DOHH2 (cell line): ENCODE results near the gene PRMT1.

Experiments
- H3F3A ChIP-seq: fragments of 200-600 bp; sonication (generic), shearing (Covaris generic); 2 replicates; pipeline ENCODE4 v1.6.0; 2016; ENCODE audit warnings: antibody characterized with exemption, mild to moderate bottlenecking; ENCODE audit not compliant: control insufficient read depth, insufficient read depth
- H3K27ac ChIP-seq: fragments of 200-600 bp; sonication (generic); 2 replicates; pipeline ENCODE4 v1.5.1; 2014; ENCODE audit warnings: low read depth, mild to moderate bottlenecking, low read length, moderate library complexity
- H3K27me3 ChIP-seq: fragments of 200-600 bp; sonication (generic); 2 replicates; pipeline ENCODE4 v1.6.1; 2014; ENCODE audit warnings: mild to moderate bottlenecking, low read length, mixed read lengths; ENCODE audit not compliant: control insufficient read depth
- H3K36me3 ChIP-seq: fragments of 200-600 bp; sonication (generic); 2 replicates; pipeline ENCODE4 v1.6.1; 2014; ENCODE audit warnings: mild to moderate bottlenecking, low read length, moderate library complexity, mixed read lengths; ENCODE audit not compliant: control insufficient read depth
- H3K4me1 ChIP-seq: fragments of 200-600 bp; sonication (generic); 2 replicates; pipeline ENCODE4 v1.6.1; 2014; ENCODE audit warnings: mild to moderate bottlenecking, low read length, mixed read lengths; ENCODE audit not compliant: control insufficient read depth
- H3K4me2 ChIP-seq: fragments of 200-600 bp; sonication (generic); 2 replicates; pipeline ENCODE4 v1.6.0; 2014; ENCODE audit warnings: mild to moderate bottlenecking, low read length, moderate library complexity
- H3K4me3 ChIP-seq: fragments of 200-600 bp; sonication (generic); 2 replicates; pipeline ENCODE4 v1.5.1; 2014; ENCODE audit warnings: mild to moderate bottlenecking, low read length, mixed read lengths
- H3K79me2 ChIP-seq: fragments of 200-600 bp; sonication (generic); 2 replicates; pipeline ENCODE4 v1.6.1; 2014; ENCODE audit warnings: mild to moderate bottlenecking, low read length, mixed read lengths; ENCODE audit not compliant: control insufficient read depth
- H3K9me2 ChIP-seq: fragments of 200-600 bp; sonication (generic); replicated peaks from 2 replicates; pipeline ENCODE4 v1.6.1; 2014; ENCODE audit warnings: mild to moderate bottlenecking, low read length, mixed read lengths; ENCODE audit not compliant: control insufficient read depth
- H3K9me3 ChIP-seq: fragments of 200-600 bp; sonication (generic); 2 replicates; pipeline ENCODE4 v1.6.1; 2014; ENCODE audit warnings: antibody characterized with exemption, low read length, mixed read lengths; ENCODE audit not compliant: control insufficient read depth, insufficient read depth
- H4K20me1 ChIP-seq: fragments of 200-600 bp; sonication (generic); 2 replicates; pipeline ENCODE4 v1.6.0; 2014; ENCODE audit warnings: low read depth, mild to moderate bottlenecking, antibody characterized with exemption, low read length, moderate library complexity; ENCODE audit not compliant: control insufficient read depth, insufficient read depth
- EZH2phosphoT487 ChIP-seq: fragments of 200-600 bp; sonication (generic); IDR thresholded peaks from 2 replicates; pipeline ENCODE4 v1.6.1; 2017; ENCODE audit warnings: borderline replicate concordance, mild to moderate bottlenecking, antibody characterized with exemption, low read length, moderate library complexity, mixed read lengths
- TF ChIP-seq, protein P1 (sequence below): fragments of 200-600 bp; sonication (generic); IDR thresholded peaks from one replicate; pipeline ENCODE4 v1.5.1; 2014; ENCODE audit warnings: antibody characterized with exemption, mild to moderate bottlenecking, low read depth, low read length; ENCODE audit not compliant: poor library complexity, severe bottlenecking

Gene PRMT1

DNA sequence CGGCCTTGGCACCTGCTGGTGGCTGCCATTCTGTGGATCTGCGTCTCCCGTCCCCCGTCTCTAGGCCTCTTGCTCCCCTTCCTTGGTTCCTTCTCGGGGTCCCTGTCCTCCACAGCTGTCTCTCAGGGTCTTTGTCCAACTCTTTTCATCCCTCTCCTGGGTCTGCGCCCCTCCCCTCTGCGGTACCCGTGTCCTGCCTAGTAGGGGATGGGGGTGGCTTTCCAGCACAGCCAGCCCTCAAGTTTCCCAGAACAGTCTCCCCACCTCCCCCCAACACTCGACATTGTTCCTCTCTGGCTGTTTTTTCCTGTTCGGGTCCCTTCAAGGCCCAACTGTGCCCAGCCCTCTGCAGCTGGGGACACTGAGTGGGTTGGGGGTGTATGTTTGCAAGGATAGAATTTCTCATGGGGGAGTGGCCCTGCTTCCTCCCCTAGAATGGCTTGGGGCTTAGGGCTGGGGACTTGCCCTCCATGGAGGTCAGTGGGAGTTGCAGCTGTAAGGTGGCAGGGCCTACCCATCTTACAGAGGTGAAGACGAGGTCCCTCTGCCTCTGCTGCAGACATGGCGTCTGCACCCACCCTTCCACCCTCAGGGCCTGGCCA lies 11.6 kb downstream of the PRMT1 start:
- Histone ChIP-seq H3K4me1 (peaks cover 9% of the 10 kb centered on the region), H3F3A (peaks cover 2% of the 10 kb centered on the region; the same call in 1 of the 2 replicates), H3K9me3 (no peaks in the 10 kb centered on the region), H3K4me2 (no peak overlapping the region), H3K4me3 (no peak overlapping the region), H3K9me2 (no peaks in the 10 kb centered on the region), H3K79me2 (peaks cover 7% of the 10 kb centered on the region; the same call in 1 of the 2 replicates), H3K36me3 (peaks cover 68% of the 10 kb centered on the region), H4K20me1 (peaks cover 6% of the 10 kb centered on the region; the same call in 1 of the 2 replicates), H3K27ac (no peak overlapping the region), H3K27me3 (no peaks in the 10 kb centered on the region)
- no peak for TF ChIP-seq EZH2phosphoT487
- TF ChIP-seq, protein P1, sequence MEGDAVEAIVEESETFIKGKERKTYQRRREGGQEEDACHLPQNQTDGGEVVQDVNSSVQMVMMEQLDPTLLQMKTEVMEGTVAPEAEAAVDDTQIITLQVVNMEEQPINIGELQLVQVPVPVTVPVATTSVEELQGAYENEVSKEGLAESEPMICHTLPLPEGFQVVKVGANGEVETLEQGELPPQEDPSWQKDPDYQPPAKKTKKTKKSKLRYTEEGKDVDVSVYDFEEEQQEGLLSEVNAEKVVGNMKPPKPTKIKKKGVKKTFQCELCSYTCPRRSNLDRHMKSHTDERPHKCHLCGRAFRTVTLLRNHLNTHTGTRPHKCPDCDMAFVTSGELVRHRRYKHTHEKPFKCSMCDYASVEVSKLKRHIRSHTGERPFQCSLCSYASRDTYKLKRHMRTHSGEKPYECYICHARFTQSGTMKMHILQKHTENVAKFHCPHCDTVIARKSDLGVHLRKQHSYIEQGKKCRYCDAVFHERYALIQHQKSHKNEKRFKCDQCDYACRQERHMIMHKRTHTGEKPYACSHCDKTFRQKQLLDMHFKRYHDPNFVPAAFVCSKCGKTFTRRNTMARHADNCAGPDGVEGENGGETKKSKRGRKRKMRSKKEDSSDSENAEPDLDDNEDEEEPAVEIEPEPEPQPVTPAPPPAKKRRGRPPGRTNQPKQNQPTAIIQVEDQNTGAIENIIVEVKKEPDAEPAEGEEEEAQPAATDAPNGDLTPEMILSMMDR: no peak

DNA sequence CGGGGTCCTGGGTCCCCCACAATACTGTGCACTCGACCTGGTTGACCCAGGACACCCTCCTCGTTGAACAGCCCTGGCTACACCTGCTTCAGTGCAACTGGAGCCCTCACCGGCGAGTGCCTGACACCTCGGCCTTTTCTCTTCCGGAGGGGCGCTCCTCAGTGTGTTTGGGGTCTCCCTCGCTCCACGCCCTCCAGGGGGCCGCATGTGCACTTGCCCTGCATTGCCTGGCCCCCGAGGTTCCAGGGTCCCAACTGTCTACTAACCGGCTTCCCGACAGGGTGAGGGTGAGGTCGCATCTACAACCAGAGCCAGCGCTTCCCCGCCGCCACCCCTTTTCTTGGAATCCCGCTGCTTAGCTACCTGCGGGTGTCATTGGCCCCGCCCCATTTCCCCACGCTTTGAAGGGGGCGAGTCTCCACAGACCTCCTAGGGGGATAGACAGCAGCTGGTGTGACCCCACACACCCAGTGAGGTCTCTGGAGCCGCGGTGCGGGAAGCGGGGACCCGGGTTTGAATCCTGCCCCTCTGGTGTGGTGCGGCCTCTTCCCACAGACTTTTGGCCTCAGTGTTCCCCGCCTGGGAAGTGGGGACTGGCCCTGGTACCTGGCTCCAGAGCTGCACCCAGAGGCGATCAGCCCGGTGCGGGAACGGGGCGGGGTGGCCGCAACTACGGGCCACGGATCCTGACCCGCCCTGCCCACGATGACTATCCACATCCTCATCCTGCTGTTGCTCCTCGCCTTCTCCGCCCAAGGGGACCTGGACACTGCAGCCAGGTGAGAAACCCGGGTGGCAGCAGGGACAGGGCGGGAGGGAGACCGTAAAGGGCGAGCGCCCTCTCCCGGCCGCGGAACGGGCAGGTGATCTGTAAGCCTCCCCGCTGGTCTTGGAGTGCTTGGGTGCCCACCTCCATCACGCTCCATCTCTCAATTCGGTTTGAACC lies 12.3 kb downstream of the PRMT1 start, which contains the start of gene ADM5:
Gene ADM5, plus strand, starts transcription at position 462 of the 946 bp plus-strand sequence. Its CDS starts 244 bp downstream, at position 706.
- Histone ChIP-seq H3K4me3 (no peak within 1 kb of the TSS), H3K27me3 (no peaks in the 10 kb centered on the region), H3K9me2 (no peaks in the 10 kb centered on the region), H3K36me3 (peaks cover 61% of the 10 kb centered on the region), H3K79me2 (peaks cover 4% of the 10 kb centered on the region; the same call in 1 of the 2 replicates), H3K4me2 (no peak within 1 kb of the TSS), H3K4me1 (peaks cover 9% of the 10 kb centered on the region), H3F3A (no peaks in the 10 kb centered on the region; the same call in 1 of the 2 replicates), H4K20me1 (peaks cover 6% of the 10 kb centered on the region; the same call in 1 of the 2 replicates), H3K9me3 (no peaks in the 10 kb centered on the region), H3K27ac (no peak within 1 kb of the TSS)
- TF ChIP-seq EZH2phosphoT487: no peak
- TF ChIP-seq, protein P1: peak; percentile 55

DNA sequence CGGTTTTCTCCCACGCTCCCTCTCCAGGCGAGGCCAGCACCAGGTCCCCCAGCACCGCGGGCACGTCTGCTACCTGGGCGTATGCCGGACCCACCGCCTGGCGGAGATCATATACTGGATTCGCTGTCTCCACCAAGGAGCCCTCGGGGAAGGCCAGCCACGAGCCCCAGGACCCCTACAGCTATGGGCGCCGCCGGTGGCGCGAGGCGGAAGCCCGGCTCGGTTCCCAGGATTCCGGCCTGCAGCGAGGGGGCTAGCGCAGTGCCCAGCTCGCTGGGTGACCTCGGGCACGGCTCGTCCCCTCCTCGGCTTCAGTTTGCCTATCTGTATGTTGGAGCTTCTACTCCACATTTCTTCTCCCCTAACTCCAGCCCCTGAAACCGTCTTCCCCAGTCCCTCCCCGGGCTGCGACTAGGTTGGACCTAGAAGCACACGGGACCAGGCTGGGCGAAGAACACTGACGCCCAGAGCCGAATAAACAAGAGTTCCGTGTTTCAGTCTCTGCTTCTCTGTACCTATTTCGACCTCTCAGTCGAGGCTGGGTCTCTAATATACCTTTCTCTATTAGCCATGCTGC lies 13.1 kb downstream of the PRMT1 start:
- H3K9me2 ChIP-seq: no peaks in the 10 kb centered on the region
- H3K36me3 ChIP-seq: peaks cover 53% of the 10 kb centered on the region
- H3K27ac ChIP-seq: no peak overlapping the region
- no peak overlapping the region for H3K4me2 ChIP-seq
- H3K4me1 ChIP-seq: peaks cover 9% of the 10 kb centered on the region
- H3K4me3 ChIP-seq: no peak overlapping the region
- H4K20me1 ChIP-seq: peaks cover 3% of the 10 kb centered on the region; the same call in 1 of the 2 replicates
- TF ChIP-seq EZH2phosphoT487: no peak
- TF ChIP-seq, protein P1: no peak
- H3F3A ChIP-seq: no peaks in the 10 kb centered on the region; the same call in 1 of the 2 replicates
- no peaks in the 10 kb centered on the region for H3K27me3 ChIP-seq
- no peaks in the 10 kb centered on the region for H3K79me2 ChIP-seq
- no peaks in the 10 kb centered on the region for H3K9me3 ChIP-seq
